IPS DF 19.7 (cell line): ENCODE data around the gene OARD1.

Experiments
- DNase-seq: peaks from one replicate; pipeline ENCODE4 v3.0.0-alpha.2; 2013; ENCODE audit warnings: low read depth, low spot score

The OARD1 gene

GRCh38 chr6:41074692-41075436 is 2.7 kb upstream of the OARD1 start:
- DNase-seq = no peak

- no peak for DNase-seq
These were observed 2.0 kb upstream of the OARD1 start for GRCh38 chr6:41073968-41074691.

DNA sequence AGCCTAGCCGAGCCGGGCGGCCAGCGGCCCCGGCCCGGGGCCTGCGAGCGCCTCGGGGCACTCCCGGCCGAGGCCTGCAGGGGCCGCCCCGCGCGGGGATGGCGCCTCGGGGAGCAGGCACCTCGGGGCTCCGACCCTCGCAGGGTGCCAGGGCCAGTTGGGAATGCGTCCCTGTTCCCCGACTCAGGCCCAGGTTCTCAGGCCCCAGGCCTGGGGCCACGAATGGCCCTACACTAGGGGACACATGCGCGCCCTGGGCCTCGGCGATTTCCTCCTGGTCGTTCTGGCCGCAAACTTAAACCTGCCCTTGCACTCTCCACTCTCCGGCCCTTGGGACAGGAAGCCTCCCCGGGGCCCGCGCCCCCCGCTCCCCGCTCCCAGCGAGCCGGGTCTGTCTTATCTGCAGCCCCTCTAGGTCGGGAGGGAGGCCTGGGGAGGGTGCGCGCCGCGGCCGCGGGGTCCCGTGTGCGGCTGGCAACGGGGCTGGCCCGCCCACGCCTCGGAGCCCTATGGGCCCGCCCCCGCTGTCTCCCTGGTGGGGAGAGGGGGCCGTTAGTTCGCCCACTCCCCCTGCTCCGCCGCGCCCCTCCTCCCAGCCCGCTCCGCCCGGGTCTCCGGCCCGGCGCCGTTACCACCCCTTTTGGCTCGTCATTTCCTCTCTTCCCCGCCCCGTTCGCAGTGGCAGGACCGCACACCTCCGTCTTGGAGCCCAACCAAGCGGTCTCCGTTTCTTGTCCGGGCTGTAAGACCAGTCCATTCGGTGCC is 1.2 kb upstream of the OARD1 start:
- no peak for DNase-seq

- DNase-seq = no peak
These were observed 663 bp upstream of the OARD1 start, which contains the start of gene NFYA for GRCh38 chr6:41072836-41073202. Gene NFYA, plus strand, starts transcription at chr6:41072974. Its CDS starts 6,116 bp downstream, at chr6:41079090.

- DNase-seq = no peak
These were observed 644 bp downstream of the OARD1 start for GRCh38 chr6:41071501-41071922.

- no peak for DNase-seq
These were observed 5.3 kb downstream of the OARD1 start for GRCh38 chr6:41066867-41067304.

- DNase-seq = no peak
These were observed 6.6 kb downstream of the OARD1 start for GRCh38 chr6:41065550-41066026.

- no peak for DNase-seq
These were observed 7.3 kb downstream of the OARD1 start for GRCh38 chr6:41064841-41065240.

DNA sequence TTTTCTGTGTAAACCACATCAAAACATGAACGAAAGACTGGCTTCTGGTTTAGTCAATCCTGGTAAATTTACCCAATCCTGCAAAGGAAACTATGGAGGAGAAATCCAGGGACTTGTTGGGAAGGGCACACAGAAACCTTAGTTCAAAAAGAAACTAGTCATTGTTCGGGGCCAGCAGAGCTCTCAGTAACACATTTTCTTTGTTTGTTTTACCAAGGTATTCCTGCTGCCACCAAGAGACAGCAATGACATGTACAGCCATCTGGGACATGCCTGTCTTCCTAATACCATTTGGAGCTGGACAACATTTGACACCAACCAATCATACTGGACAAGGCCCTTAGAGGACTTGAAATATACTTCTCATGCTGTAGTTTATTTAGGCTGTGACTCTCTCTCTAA is 8.3 kb downstream of the OARD1 start:
- no peak for DNase-seq

- no peak for DNase-seq
These were observed 10.1 kb downstream of the OARD1 start for GRCh38 chr6:41062056-41062455.

- DNase-seq = no peak
These were observed 10.9 kb downstream of the OARD1 start for GRCh38 chr6:41061196-41061726.

DNA sequence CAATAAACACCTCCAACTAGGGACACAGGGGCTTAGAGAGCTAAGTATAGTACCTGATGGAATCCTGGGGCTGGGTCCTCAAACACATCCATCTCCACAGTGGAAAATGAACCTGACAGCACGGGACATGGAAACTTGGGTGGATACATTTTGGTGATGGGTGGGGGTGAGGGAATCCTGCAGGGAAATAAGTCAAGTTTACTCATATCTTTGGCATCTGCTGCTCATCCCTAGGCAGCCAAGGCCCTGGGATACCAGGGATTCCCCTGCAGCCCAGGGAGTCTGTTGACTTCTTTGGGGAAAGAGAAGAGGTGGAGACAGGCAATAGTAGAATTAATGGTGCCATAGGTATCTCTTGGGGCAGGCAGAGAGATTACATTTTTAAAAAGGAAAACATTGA is 12.6 kb downstream of the OARD1 start:
- DNase-seq = no peak

DNA sequence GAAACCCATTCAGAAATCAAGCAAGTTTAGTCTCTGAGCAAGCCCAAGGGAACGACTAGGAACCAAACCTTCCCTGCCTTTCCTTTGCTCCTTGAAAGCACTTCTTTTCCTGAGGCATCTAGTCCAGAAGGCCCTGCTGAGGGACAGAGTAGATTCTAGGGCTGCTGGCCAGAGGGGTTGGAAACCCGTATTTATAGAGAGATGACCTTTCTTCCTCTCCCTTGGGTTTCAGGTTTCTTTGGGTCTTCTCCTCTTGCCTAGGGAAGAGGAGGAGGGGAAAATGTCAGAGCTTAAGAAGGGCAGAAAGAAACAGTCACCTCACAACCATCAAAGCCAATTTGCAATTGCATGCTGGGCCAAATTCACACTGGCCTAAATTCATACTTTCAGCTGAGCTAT is 13.4 kb downstream of the OARD1 start:
- no peak for DNase-seq

DNA sequence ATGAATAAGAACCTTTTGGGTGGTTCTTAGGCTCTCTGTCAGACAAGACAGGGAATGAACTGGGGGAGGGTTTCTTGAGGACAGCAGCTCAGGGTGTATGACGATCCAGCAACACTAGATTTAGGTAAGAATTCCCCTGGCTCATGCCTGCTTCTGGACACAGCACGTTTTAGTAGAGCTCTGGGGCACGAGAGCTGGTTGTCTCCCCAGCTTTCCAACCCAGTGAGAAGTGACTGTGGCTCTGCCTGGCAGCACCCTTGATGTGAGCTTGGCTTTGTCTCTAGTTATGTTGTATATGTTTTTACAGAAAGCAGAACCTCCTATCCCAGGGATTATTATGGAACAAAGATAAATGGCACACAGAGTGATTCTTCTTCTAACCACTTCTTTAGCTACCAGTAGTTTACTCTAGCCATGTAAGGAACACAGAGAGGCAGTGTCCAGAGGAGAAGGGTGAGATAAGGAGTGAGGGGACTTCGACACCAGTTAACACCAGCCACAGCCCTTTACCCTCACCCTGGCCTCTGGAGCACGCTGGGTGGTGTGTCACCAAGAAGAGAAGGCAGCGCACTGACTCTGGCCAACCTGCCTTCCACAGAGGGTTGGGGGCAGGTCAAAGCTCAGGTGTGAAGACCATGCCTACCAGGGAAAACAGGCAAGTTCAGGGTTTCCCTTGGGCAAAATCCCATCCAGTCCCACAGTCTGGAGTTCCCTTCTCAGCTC is 15.2 kb downstream of the OARD1 start:
- DNase-seq = no peak

- no peak for DNase-seq
These were observed 17.0 kb downstream of the OARD1 start for GRCh38 chr6:41055149-41055548.

DNA sequence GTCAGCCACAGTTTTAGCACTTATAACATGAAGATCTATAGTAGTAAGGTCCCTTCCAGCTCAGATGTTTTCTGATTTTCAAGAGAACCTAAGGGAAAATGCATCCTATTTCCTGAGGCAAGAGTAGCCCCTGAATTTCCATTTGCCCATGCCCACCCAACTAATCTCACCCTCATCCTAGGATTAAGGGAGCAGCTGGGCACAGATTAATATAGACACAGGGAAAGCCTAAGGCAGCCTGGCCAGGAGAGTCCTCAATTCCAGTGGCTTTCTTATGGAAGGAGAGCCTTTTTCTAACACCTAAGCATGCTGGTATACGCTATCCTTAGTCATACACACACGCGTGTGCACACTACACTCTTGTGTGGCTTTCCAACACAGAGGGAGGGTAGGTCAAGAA is 17.6 kb downstream of the OARD1 start:
- no peak for DNase-seq

DNA sequence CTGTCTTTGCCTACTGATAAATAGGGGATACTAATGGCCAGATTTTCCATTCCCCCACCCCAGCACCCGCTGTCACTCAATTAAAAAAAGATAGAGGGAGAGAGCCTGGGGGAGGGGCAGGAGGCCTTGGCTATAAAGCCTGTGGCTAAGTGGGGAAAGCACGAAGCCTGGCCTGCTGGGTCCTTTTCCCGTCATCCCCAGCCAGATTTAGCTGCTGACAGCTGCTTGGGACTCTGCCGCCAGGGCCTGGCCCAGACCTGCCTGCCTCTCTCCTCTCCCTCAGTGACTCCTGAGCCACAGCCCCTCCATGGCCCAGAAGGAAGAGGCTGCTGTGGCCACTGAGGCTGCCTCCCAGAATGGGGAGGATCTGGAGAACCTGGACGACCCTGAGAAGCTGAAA is 19.1 kb downstream of the OARD1 start, which contains the start of gene APOBEC2:
Gene APOBEC2 (plus strand): TSS at position 162 of the 400 bp plus-strand sequence. CDS start 146 bp downstream, at position 308.
- no peak for DNase-seq

DNA sequence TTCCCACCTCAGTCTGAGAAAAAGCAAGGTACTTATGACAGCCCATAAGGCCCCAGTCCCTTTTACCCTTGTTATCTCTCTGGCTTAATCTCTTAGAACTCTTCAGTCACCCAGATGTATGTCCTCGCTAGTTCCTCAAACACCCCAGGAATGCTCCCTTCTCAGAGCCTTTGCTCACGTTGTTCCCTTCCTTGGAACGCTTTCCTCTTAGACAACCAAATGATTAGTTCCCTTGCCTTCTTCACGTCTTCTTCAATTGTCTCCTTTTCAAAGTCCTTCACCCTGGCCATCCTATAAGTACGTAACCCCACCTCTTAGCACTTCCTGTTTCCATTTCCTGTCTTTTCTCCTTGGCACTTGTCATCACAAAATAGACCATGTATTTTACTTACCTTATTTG is 20.3 kb downstream of the OARD1 start:
- DNase-seq = no peak

DNA sequence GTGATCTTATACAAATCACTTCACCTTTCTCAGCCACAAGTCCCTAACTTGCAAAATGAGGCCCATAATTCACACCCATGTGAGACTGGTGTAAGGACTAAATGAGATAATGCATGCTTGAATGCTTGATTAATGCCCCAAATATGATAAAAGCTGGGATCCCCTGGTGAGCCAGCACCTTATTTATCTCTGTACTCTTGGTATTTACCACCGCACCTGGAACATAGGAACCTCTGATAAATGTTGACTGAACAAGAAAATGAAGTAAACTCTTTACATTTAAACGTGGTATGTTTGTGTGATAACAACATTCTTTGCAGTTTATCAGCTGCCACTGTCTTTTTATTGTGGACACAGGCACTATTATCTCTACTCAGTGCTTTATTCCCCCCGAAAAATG is 21.6 kb downstream of the OARD1 start:
- DNase-seq = no peak

DNA sequence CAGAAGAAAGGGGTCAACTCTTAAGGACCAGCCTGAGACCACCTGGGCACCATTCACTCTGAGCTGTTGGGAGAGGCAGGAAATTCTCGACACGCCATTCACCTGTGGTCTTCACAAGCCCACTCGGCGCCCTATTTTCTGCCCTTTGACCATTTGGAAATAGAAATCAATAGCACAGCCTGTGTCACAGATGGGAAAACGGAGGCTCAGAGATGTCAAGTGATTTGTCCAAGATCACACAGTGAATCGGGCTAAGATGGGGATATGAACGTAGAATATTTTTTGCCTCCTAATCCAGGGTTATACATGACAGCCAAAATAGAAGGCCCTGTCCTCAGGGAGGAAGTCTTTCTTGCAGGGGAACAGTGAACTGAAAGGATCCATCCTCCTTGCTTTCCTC is 22.2 kb downstream of the OARD1 start:
- DNase-seq = no peak

- no peak for DNase-seq
These were observed 22.6 kb downstream of the OARD1 start for GRCh38 chr6:41049521-41049920.
